DND-41 (cell line): ENCODE measurements around the gene SRRM1.

ENCODE experiments used
- EZH2 ChIP-seq: IDR thresholded peaks from 3 replicates; pipeline ENCODE4 v1.6.1; 2012; ENCODE audit warnings: borderline replicate concordance, low read depth, mild to moderate bottlenecking, moderate library complexity, low read length, inconsistent platforms; ENCODE audit not compliant: severe bottlenecking
- TF ChIP-seq, protein P1 (sequence below): IDR thresholded peaks from 2 replicates; pipeline ENCODE4 v1.5.1; 2012; ENCODE audit warnings: borderline replicate concordance, low read length, moderate library complexity, mild to moderate bottlenecking; ENCODE audit not compliant: poor library complexity, severe bottlenecking; ENCODE audit errors: extremely low read depth

DNA sequence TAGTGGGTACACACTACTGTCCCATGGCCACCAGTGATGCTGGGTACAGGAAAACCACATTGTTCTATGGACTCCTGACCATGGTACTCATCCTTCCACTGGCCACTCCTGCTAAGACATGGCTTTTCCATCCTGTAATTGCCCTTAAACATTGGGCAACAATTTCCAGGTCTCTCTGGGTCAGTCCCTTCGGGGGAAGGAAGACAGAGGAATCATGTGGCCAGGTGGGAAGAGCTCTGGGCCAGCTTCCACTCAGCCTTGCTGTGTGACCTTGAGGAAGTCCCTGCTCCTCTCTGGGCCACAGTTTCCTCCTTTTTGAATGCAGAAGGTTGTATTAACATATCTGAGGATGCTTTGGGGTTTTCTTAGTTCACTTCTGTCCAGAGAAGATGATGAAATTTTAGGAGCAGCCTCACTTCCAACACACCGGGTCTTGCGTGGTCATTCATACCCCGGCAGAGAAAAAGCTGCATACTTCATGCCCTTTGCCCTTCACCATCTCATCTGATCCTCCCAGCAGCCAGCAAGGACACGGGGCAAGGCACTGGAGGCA is 50.8 kb downstream of the SRRM1 start:
- TF ChIP-seq, protein P1, sequence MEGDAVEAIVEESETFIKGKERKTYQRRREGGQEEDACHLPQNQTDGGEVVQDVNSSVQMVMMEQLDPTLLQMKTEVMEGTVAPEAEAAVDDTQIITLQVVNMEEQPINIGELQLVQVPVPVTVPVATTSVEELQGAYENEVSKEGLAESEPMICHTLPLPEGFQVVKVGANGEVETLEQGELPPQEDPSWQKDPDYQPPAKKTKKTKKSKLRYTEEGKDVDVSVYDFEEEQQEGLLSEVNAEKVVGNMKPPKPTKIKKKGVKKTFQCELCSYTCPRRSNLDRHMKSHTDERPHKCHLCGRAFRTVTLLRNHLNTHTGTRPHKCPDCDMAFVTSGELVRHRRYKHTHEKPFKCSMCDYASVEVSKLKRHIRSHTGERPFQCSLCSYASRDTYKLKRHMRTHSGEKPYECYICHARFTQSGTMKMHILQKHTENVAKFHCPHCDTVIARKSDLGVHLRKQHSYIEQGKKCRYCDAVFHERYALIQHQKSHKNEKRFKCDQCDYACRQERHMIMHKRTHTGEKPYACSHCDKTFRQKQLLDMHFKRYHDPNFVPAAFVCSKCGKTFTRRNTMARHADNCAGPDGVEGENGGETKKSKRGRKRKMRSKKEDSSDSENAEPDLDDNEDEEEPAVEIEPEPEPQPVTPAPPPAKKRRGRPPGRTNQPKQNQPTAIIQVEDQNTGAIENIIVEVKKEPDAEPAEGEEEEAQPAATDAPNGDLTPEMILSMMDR, result no peak
- no peak for TF ChIP-seq EZH2
